Glutamatergic neuron (in vitro differentiated cells): ENCODE measurements around the gene MSH3. TPM values are rescaled to one million over a fixed set of nuclear protein-coding genes. Genes with fewer than 3 reads are reported as not detected.
"Not testable (repeated sequence)": the region's sequence is repeated elsewhere in the genome, so short reads cannot be mapped to it uniquely, and the experiment has no call there.

Source experiments
- DNase-seq: peaks from one replicate; pipeline ENCODE4 v3.0.0; 2022
- H3K27ac Mint-ChIP-seq: one replicate; pipeline ENCODE4 v1.8.0; 2020; ENCODE audit warnings: mild to moderate bottlenecking, mixed read lengths, inconsistent platforms; ENCODE audit not compliant: unreplicated experiment
- H3K27me3 Mint-ChIP-seq: one replicate; pipeline ENCODE4 v1.8.0; 2020; ENCODE audit warnings: mild to moderate bottlenecking, moderate library complexity, mixed read lengths, inconsistent platforms; ENCODE audit not compliant: unreplicated experiment
- H3K36me3 Mint-ChIP-seq: one replicate; pipeline ENCODE4 v1.8.0; 2020; ENCODE audit warnings: mild to moderate bottlenecking, mixed read lengths, inconsistent platforms; ENCODE audit not compliant: unreplicated experiment
- H3K4me1 Mint-ChIP-seq: one replicate; pipeline ENCODE4 v1.8.0; 2020; ENCODE audit warnings: mild to moderate bottlenecking, low read depth, mixed read lengths, inconsistent platforms; ENCODE audit not compliant: unreplicated experiment
- H3K4me3 Mint-ChIP-seq: one replicate; pipeline ENCODE4 v1.8.0; 2020; ENCODE audit warnings: mild to moderate bottlenecking, mixed read lengths, inconsistent platforms; ENCODE audit not compliant: unreplicated experiment
- H3K9me3 Mint-ChIP-seq: one replicate; pipeline ENCODE4 v1.8.0; 2020; ENCODE audit warnings: mild to moderate bottlenecking, moderate library complexity, mixed read lengths, inconsistent platforms; ENCODE audit not compliant: unreplicated experiment
- total RNA-seq: library from RNA; stranded (reverse); fragmentation: NEBNext Ultra II Directional; extraction: Animal tissue kit (Norgen Biotek cat#: 25700); gene quantifications from one replicate; pipeline ENCODE4 v1.2.1, GENCODE V29; 2021; ENCODE audit not compliant: unreplicated experiment
- TF ChIP-seq, protein P1 (sequence below): fragments of 200-600 bp; sonication (generic); IDR thresholded peaks from one replicate; pipeline ENCODE4 v1.5.0; 2021; ENCODE audit not compliant: partially characterized antibody, unreplicated experiment

The MSH3 gene
- total RNA-seq, 1 donor from 2014 or later = 14.4 TPM

DNA sequence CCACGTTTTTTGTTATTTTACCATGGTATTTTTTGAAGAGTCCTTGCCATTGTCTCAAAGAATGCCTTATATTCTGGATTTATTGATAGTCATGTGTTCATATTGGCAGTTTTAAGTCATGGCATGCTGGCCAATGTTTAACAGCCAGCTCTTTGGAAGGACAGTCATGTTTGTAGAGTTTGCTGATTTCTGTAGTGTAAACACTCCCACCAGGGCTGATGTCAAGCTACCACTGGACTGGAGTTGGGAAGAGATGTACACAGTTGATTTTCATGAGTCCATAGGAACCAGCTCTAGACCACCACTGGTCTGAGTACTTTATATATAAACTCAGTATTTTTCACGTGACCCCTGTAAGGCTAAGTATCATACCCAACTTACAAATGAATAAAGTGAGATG, 125.6 kb downstream of the MSH3 start:
- TF ChIP-seq, protein P1, sequence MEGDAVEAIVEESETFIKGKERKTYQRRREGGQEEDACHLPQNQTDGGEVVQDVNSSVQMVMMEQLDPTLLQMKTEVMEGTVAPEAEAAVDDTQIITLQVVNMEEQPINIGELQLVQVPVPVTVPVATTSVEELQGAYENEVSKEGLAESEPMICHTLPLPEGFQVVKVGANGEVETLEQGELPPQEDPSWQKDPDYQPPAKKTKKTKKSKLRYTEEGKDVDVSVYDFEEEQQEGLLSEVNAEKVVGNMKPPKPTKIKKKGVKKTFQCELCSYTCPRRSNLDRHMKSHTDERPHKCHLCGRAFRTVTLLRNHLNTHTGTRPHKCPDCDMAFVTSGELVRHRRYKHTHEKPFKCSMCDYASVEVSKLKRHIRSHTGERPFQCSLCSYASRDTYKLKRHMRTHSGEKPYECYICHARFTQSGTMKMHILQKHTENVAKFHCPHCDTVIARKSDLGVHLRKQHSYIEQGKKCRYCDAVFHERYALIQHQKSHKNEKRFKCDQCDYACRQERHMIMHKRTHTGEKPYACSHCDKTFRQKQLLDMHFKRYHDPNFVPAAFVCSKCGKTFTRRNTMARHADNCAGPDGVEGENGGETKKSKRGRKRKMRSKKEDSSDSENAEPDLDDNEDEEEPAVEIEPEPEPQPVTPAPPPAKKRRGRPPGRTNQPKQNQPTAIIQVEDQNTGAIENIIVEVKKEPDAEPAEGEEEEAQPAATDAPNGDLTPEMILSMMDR = no peak
- Mint-ChIP-seq H3K36me3 (no peaks in the 10 kb centered on the region), H3K27ac (no peak overlapping the region), H3K9me3 (no peaks in the 10 kb centered on the region), H3K27me3 (no peaks in the 10 kb centered on the region), H3K4me1 (peaks cover 3% of the 10 kb centered on the region), H3K4me3 (no peak overlapping the region)
- DNase-seq = no peak

DNA sequence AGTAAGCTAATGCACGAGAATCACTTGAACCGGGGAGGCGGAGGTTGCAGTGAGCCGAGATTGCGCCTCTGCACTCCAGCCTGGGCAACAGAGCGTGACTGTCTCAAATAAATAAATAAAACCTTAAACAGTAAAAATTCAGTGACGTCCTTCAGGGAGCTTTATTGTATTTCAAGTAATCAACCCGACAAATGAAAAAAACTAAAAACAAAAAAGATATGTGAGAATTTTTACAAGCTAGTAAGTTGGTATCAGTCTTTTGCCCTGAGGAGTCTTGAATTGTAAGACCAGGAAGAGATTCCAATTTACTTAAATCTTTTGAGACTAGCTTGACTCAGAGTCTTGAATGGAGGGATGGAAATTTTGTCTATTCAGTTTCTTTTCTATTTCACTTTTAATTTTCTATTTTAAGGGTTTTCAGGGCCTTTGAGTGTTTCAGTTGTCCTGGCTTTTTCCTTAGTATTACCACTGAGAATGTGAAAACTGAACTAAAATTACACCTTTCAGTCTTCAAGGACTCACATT, 126.4 kb downstream of the MSH3 start:
- Mint-ChIP-seq H3K27me3 (no peaks in the 10 kb centered on the region), H3K27ac (no peak overlapping the region), H3K4me1 (peaks cover 3% of the 10 kb centered on the region), H3K9me3 (no peaks in the 10 kb centered on the region), H3K4me3 (no peak overlapping the region), H3K36me3 (no peaks in the 10 kb centered on the region)
- DNase-seq = no peak
- TF ChIP-seq, protein P1 = no peak

DNA sequence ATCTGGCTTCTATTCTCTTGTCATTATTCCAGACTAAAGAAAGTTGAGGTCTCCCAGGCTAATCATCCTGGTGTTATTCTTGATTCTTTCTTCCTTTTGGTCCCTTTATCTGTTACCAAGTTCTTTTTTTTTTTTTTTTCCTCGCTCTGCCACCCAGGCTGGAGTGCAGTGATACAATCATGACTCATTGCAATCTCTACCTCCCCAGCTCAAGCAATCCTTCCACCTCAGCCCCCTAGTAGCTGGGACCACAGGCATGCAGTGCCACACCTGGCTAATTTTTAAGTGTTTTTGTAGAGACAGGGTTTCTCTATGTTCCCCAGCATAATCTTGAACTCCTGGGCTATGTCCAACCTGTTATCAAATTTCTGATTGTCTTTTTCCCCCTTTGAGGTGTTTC, 126.9 kb downstream of the MSH3 start:
- peaks cover 3% of the 10 kb centered on the region for H3K4me1 Mint-ChIP-seq
- TF ChIP-seq, protein P1 = no peak
- H3K27ac Mint-ChIP-seq = no peak overlapping the region
- no peak for DNase-seq
- H3K27me3 Mint-ChIP-seq = peaks cover 1% of the 10 kb centered on the region
- H3K4me3 Mint-ChIP-seq = no peak overlapping the region
- no peaks in the 10 kb centered on the region for H3K36me3 Mint-ChIP-seq
- no peaks in the 10 kb centered on the region for H3K9me3 Mint-ChIP-seq

DNA sequence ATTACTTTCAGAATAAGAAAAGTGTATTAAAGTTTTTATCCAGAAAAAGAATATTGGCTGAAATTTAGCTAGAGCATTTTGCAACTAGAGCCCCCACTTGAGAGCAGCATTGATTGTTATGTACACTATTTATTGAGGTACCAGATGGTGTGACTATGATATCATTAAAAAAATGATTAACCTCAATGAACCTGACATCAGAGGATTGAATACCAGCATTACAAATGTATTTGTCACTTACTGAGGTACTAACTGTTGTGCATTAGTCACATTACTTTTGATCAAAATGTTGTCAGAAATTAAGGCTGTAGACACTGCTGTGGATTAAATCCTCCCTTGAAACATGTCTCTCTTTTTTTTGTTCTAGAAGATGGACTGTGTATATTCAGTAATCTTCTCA, 128.2 kb downstream of the MSH3 start:
- TF ChIP-seq, protein P1 = no peak

DNA sequence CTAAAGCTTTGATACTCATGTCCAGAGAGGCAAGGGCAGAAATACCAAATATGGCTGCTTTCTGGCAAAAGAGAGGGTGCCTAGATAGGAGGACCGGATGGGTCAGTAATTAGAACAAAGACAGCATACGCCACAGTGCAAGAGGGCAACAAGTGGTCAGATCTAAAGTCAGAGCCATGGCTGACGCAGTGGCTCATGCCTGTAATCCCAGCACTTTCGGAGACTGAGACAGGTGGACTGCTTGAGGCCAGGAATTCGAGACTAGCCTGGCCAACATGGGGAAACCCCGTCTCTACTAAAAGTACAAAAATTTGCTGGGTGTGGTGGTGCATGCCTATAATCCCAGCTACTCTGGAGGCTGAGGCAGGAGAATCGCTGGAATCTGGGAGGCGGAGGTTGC, 129.3 kb downstream of the MSH3 start:
- DNase-seq, H3K4me1 Mint-ChIP-seq, H3K4me3 Mint-ChIP-seq, H3K36me3 Mint-ChIP-seq, H3K27ac Mint-ChIP-seq, H3K27me3 Mint-ChIP-seq, H3K9me3 Mint-ChIP-seq: not testable (repeated sequence)

More for the DNA sequence above, 128.2 kb downstream of the MSH3 start:
- Mint-ChIP-seq H3K36me3 (no peaks in the 10 kb centered on the region), H3K4me3 (no peak overlapping the region), H3K27me3 (peaks cover 2% of the 10 kb centered on the region), H3K4me1 (peaks cover 3% of the 10 kb centered on the region), H3K27ac (no peak overlapping the region), H3K9me3 (no peaks in the 10 kb centered on the region)
- no peak for DNase-seq
